ENCODE results near the gene MVD.
"Not testable (repeated sequence)": the region's sequence is repeated elsewhere in the genome, so short reads cannot be mapped to it uniquely, and the experiment has no call there.

The MVD gene

DNA sequence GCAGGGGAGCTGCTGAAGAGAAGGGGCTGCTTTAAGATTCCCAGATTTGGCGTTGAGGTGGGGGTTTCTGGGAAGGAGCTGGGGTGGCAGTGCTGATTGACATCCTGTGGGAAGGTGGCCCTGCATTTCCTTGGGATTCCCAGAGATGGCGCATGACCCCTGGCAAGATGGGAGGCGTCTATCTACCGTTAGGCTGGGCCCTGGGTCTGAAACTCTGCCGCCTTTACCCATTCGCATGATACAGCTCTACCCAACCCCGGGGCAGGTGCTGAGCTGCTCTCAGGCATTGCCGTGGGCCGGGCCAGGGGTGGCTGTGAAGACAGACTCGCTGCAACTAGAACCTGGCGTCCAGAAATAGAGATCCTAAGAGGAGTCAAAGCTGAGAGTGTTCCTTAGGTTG, 9.9 kb upstream of the MVD start:
- Histone ChIP-seq H3K4me1 (ENCODE audit: control insufficient read depth, insufficient read depth, low read length) (no peaks in the 10 kb centered on the region), H3K9ac (ENCODE audit: low read depth, low read length) (no peak overlapping the region), H3K36me3 (ENCODE audit: control insufficient read depth, insufficient read depth, low read length) (no peaks in the 10 kb centered on the region), H3K27me3 (ENCODE audit: control insufficient read depth, insufficient read depth, low read length) (no peaks in the 10 kb centered on the region), H3K4me3 (ENCODE audit: low read depth, low read length) (no peak overlapping the region), H3K9me3 (ENCODE audit: control insufficient read depth, insufficient read depth, low read length) (no peaks in the 10 kb centered on the region)

DNA sequence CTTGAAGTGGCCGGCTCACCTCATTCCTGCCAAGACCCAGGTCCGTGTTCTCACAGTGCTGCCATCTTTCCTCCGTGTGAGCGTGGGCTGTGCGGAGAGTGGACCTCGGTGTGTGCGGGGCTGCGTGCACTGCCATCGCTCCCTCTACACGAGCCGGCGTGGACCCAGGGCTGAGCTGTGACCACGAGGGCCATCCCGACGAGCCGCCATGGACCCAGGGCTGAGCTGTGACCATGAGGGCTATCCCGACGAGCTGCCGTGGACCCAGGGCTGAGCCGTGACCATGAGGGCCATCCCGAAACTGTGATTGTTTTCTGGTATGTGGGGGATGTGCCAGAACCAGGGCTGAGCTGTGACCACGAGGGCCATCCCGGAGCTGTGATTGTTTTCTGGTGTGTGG, 8.9 kb upstream of the MVD start:
- Histone ChIP-seq H3K4me3 (ENCODE audit: low read depth, low read length) (no peak overlapping the region), H3K27me3 (ENCODE audit: control insufficient read depth, insufficient read depth, low read length) (no peaks in the 10 kb centered on the region), H3K36me3 (ENCODE audit: control insufficient read depth, insufficient read depth, low read length) (no peaks in the 10 kb centered on the region), H3K4me1 (ENCODE audit: control insufficient read depth, insufficient read depth, low read length) (no peaks in the 10 kb centered on the region), H3K9me3 (ENCODE audit: control insufficient read depth, insufficient read depth, low read length) (no peaks in the 10 kb centered on the region), H3K9ac (ENCODE audit: low read depth, low read length) (no peak overlapping the region)

DNA sequence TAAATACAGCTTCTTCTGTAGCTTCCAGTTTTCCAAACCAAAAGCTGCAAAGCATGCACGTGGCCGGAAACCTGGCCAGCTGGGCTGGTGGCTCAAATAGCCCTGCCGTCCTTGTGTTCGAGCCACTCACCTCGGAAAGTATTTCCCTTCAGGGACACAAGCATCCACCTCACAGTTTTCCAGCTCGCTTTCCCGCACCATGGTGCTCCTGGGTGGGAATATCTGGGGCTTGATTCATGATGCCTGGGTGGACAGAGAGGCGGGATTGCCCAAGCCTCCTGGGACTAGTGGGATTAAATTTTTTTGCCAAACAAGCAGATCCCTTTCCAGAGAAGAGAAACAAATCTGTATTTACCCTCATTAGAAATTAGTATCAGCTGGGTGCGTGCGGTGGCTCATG, 7.1 kb upstream of the MVD start:
- Histone ChIP-seq H3K27me3 (ENCODE audit: control insufficient read depth, insufficient read depth, low read length) (no peaks in the 10 kb centered on the region), H3K9me3 (ENCODE audit: control insufficient read depth, insufficient read depth, low read length) (no peaks in the 10 kb centered on the region), H3K36me3 (ENCODE audit: control insufficient read depth, insufficient read depth, low read length) (peaks cover 2% of the 10 kb centered on the region), H3K9ac (ENCODE audit: low read depth, low read length) (no peak overlapping the region), H3K4me1 (ENCODE audit: control insufficient read depth, insufficient read depth, low read length) (no peaks in the 10 kb centered on the region), H3K4me3 (ENCODE audit: low read depth, low read length) (no peak overlapping the region)

DNA sequence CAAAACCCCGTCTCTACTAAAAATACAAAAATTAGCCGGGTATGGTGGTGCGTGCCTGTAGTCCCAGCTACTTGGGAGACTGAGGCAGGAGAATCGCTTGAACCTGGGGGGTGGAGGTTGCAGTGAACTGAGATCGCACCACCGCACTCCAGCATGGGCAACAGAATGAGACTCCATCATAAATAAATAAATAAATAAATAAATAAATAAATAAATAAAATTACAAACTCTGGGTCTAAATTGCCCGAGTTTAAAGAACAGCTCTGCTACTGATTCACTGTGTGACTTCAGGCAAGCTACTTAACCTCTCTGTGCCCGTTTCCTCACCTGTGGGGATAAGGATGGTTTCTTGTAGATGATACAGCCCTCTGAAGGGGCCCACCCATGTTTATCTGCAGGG, 6.6 kb upstream of the MVD start:
- not testable (repeated sequence) for H3K4me1 ChIP-seq (ENCODE audit: control insufficient read depth, insufficient read depth, low read length); H3K36me3 ChIP-seq (ENCODE audit: control insufficient read depth, insufficient read depth, low read length)

DNA sequence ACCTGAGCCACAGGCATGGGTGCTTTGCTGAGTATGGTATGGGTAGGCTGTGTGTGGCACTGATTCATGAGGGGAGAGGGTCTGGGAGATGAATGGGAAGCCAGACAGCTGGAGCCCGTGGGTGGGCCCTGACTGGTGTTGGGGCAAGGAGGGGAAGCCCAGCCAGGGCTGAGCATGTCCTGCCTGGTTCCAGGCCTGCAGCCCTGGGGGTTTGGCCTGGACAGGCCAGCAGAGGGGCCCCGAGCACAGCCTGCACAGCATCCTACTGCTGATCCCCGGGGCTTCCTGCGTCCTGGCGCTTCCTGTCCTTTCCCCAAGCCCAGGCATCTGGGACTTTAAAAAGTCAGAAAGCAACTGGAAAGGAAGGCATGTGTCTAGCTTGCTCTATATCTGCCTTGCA, 4.6 kb upstream of the MVD start:
- Histone ChIP-seq H3K4me1 (ENCODE audit: control insufficient read depth, insufficient read depth, low read length) (no peaks in the 10 kb centered on the region), H3K36me3 (ENCODE audit: control insufficient read depth, insufficient read depth, low read length) (peaks cover 2% of the 10 kb centered on the region), H3K4me3 (ENCODE audit: low read depth, low read length) (no peak overlapping the region), H3K9ac (ENCODE audit: low read depth, low read length) (no peak overlapping the region), H3K9me3 (ENCODE audit: control insufficient read depth, insufficient read depth, low read length) (no peaks in the 10 kb centered on the region), H3K27me3 (ENCODE audit: control insufficient read depth, insufficient read depth, low read length) (no peaks in the 10 kb centered on the region)

More for the DNA sequence above, 6.6 kb upstream of the MVD start:
- not testable (repeated sequence) for H3K4me3 ChIP-seq (ENCODE audit: low read depth, low read length); H3K9me3 ChIP-seq (ENCODE audit: control insufficient read depth, insufficient read depth, low read length); H3K9ac ChIP-seq (ENCODE audit: low read depth, low read length); H3K27me3 ChIP-seq (ENCODE audit: control insufficient read depth, insufficient read depth, low read length)

DNA sequence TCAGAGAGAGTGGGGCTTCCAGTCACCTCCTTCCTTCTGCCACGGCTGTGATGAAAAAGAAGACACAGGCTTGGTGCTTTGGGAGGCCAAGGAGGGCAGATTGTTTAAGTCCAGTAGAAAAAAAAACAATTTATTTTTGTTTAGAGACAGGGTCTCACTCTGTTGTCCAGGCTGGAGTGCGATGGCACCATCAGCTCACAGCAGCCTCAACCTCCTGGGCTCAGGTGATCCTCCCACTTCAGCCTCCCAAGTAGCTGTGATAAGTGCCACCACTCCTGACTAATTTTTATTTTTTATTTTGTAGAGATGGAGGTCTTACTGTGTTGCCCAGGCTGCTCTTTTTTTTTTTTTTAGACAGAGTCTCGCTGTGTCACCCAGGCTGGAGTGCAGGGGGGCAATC, 2.7 kb upstream of the MVD start:
- peaks cover 2% of the 10 kb centered on the region for H3K36me3 ChIP-seq (ENCODE audit: control insufficient read depth, insufficient read depth, low read length)
- H3K4me1 ChIP-seq (ENCODE audit: control insufficient read depth, insufficient read depth, low read length), result peaks cover 2% of the 10 kb centered on the region
- no peak overlapping the region for H3K4me3 ChIP-seq (ENCODE audit: low read depth, low read length)
- no peaks in the 10 kb centered on the region for H3K9me3 ChIP-seq (ENCODE audit: control insufficient read depth, insufficient read depth, low read length)
- H3K27me3 ChIP-seq (ENCODE audit: control insufficient read depth, insufficient read depth, low read length), result no peaks in the 10 kb centered on the region
- H3K9ac ChIP-seq (ENCODE audit: low read depth, low read length), result no peak overlapping the region

DNA sequence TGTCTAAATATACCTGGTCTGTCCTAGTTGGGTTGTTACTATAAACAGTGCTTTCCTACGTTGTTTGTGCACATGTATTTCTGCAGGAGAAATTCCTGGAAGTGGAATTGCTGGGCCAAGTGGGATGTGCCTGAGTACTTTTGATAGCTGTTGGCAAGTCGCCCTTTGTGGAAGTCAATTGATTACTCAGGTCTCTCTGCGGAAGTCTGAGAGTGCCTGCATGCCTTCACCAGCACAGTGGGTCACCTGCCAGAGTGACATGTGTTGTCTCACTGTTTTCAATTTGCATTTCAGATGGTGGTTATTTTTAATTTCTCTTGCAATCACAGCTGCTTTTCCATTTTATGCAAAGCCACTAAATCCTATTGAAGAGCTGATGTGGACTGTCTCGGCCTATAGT, 2.3 kb upstream of the MVD start:
- H3K9ac ChIP-seq (ENCODE audit: low read depth, low read length), result no peak overlapping the region
- H3K27me3 ChIP-seq (ENCODE audit: control insufficient read depth, insufficient read depth, low read length), result no peaks in the 10 kb centered on the region
- no peak overlapping the region for H3K4me3 ChIP-seq (ENCODE audit: low read depth, low read length)
- peaks cover 2% of the 10 kb centered on the region for H3K36me3 ChIP-seq (ENCODE audit: control insufficient read depth, insufficient read depth, low read length)
- no peaks in the 10 kb centered on the region for H3K9me3 ChIP-seq (ENCODE audit: control insufficient read depth, insufficient read depth, low read length)
- H3K4me1 ChIP-seq (ENCODE audit: control insufficient read depth, insufficient read depth, low read length), result peaks cover 2% of the 10 kb centered on the region

DNA sequence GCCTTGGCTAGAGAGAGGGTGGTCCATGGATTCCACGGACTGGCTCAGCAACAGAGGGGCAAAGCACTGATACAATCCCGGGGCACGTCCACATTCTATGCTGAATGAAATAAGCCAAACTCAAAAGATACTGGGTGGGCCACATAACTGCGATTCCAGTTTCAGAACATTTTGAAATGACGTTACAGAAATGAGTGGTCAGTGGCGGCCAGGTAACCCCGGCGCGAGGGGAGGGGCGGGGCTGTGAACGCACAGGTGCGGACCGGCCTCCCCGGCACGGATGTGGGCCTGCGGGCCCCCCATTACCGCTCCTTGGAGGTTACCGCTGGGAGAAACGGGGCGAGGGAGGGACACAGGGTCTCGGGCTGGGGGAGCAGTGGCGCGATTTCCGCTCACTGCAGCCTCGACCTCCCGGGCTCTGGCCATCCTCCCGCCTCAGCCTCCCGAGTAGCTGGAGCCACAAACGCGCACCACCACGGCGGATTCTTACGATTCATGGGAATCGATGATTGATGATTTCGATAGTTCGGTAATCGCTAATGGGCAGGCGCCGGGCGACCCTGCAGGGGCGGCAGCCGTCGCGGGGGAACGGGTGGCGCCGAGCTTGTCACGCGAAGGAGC, 559 bp downstream of the MVD start:
- no peaks in the 10 kb centered on the region for H3K27me3 ChIP-seq (ENCODE audit: control insufficient read depth, insufficient read depth, low read length)
- peak overlapping the region; percentile 24 for H3K9ac ChIP-seq (ENCODE audit: low read depth, low read length)
- H3K4me1 ChIP-seq (ENCODE audit: control insufficient read depth, insufficient read depth, low read length), result peaks cover 2% of the 10 kb centered on the region
- no peaks in the 10 kb centered on the region for H3K9me3 ChIP-seq (ENCODE audit: control insufficient read depth, insufficient read depth, low read length)
- peaks cover 7% of the 10 kb centered on the region for H3K36me3 ChIP-seq (ENCODE audit: control insufficient read depth, insufficient read depth, low read length)
- peak overlapping the region; percentile 81 for H3K4me3 ChIP-seq (ENCODE audit: low read depth, low read length)

DNA sequence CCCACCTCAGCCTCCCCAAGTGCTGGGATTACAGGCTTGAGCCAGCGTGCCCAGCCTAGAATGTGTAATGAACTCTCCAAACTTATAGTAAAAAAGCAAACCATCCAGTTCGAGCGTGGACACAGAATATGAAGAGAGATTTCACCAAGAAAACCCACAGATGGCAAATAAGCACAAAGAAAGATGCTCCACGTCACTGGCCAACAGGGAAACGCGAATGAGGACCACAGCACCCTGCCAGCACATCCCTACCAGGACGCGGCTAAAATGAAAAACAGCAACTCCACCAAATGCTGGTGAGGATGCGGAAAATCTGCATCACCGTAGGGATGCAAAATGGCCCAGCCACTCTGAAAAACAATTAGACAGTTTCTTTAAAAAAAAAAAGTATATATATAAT, 1.4 kb downstream of the MVD start:
- H3K36me3 ChIP-seq (ENCODE audit: control insufficient read depth, insufficient read depth, low read length), result peaks cover 5% of the 10 kb centered on the region
- peaks cover 2% of the 10 kb centered on the region for H3K4me1 ChIP-seq (ENCODE audit: control insufficient read depth, insufficient read depth, low read length)
- no peaks in the 10 kb centered on the region for H3K9me3 ChIP-seq (ENCODE audit: control insufficient read depth, insufficient read depth, low read length)
- H3K4me3 ChIP-seq (ENCODE audit: low read depth, low read length), result no peak overlapping the region
- no peaks in the 10 kb centered on the region for H3K27me3 ChIP-seq (ENCODE audit: control insufficient read depth, insufficient read depth, low read length)
- no peak overlapping the region for H3K9ac ChIP-seq (ENCODE audit: low read depth, low read length)

DNA sequence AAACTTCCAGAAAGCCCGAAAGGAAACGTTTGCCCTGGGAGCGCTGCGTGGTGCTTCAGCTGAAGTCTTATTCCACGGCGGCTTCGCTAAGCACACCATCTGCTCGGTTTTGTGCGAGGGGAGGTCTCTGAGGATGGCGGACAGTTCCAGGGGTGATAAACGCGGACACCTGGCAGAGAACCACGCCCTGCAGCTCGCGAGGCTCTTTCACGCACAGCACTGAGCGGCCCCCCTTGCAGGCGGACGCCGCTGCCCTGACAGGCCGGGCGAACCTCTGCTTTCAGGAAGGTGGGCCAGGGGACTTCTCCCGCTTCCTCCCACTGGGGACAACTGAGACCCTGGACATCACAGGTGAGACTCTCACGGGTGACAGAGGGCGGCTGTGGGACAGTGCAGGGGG, 3.7 kb downstream of the MVD start:
- H3K27me3 ChIP-seq (ENCODE audit: control insufficient read depth, insufficient read depth, low read length), result no peaks in the 10 kb centered on the region
- no peaks in the 10 kb centered on the region for H3K9me3 ChIP-seq (ENCODE audit: control insufficient read depth, insufficient read depth, low read length)
- H3K4me3 ChIP-seq (ENCODE audit: low read depth, low read length), result no peak overlapping the region
- H3K36me3 ChIP-seq (ENCODE audit: control insufficient read depth, insufficient read depth, low read length), result peaks cover 21% of the 10 kb centered on the region
- no peak overlapping the region for H3K9ac ChIP-seq (ENCODE audit: low read depth, low read length)
- peaks cover 2% of the 10 kb centered on the region for H3K4me1 ChIP-seq (ENCODE audit: control insufficient read depth, insufficient read depth, low read length)

DNA sequence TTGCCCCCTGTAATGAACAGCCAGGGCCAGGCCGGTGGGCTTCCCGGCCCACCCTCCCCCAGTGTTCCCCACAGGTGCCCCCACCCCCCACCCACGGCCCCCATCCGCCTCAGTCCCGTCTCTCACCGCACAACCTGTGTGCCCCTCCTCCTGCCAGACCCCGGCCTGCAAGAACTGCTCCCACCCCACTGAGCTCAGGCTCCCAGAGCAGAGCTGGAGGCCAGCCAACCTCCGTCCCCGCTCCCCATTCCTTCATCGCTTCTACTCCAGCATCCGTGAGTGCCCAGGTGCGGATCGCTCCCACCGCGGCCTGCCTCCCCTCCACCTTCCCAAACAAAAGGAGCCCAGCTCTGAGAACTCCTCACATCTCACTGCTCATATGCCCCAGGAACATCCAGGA, 4.2 kb downstream of the MVD start:
- Histone ChIP-seq H3K36me3 (ENCODE audit: control insufficient read depth, insufficient read depth, low read length) (peaks cover 24% of the 10 kb centered on the region), H3K4me1 (ENCODE audit: control insufficient read depth, insufficient read depth, low read length) (peaks cover 2% of the 10 kb centered on the region), H3K9me3 (ENCODE audit: control insufficient read depth, insufficient read depth, low read length) (no peaks in the 10 kb centered on the region), H3K4me3 (ENCODE audit: low read depth, low read length) (no peak overlapping the region), H3K9ac (ENCODE audit: low read depth, low read length) (no peak overlapping the region), H3K27me3 (ENCODE audit: control insufficient read depth, insufficient read depth, low read length) (no peaks in the 10 kb centered on the region)

DNA sequence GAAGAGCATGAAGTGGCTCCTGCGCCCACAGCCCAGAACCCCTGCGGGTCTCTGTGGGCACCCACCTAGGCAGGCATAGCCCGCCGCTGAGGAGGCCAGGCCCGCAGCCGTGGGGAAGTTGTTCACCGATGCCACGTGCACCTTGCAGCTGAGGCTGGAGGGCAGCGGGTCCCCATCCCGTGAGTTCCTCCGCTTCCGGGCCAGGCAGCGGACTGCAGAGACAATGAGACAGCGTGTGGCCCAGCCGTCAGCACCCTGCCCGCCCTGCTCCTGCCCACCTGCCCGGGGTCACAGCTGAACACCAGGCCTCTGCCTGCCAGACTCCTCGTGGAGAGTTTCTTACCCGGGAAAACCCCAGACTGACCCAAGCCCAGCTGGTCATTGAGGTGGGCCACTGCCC, 5.5 kb downstream of the MVD start:
- no peaks in the 10 kb centered on the region for H3K27me3 ChIP-seq (ENCODE audit: control insufficient read depth, insufficient read depth, low read length)
- H3K36me3 ChIP-seq (ENCODE audit: control insufficient read depth, insufficient read depth, low read length), result peaks cover 26% of the 10 kb centered on the region
- no peak overlapping the region for H3K9ac ChIP-seq (ENCODE audit: low read depth, low read length)
- H3K4me1 ChIP-seq (ENCODE audit: control insufficient read depth, insufficient read depth, low read length), result peaks cover 2% of the 10 kb centered on the region
- no peaks in the 10 kb centered on the region for H3K9me3 ChIP-seq (ENCODE audit: control insufficient read depth, insufficient read depth, low read length)
- no peak overlapping the region for H3K4me3 ChIP-seq (ENCODE audit: low read depth, low read length)
